ENCODE data around the gene ITPRID2. TPM values are rescaled to one million over a fixed set of nuclear protein-coding genes. Genes with fewer than 3 reads are reported as not detected.

ITPRID2 gene
- total and polyA plus RNA-seq, 2 of the 8 experiments (the other 6 are each of a cell fraction or from before 2014, with no cell fraction given), result 1.9 to 12.6 TPM

DNA sequence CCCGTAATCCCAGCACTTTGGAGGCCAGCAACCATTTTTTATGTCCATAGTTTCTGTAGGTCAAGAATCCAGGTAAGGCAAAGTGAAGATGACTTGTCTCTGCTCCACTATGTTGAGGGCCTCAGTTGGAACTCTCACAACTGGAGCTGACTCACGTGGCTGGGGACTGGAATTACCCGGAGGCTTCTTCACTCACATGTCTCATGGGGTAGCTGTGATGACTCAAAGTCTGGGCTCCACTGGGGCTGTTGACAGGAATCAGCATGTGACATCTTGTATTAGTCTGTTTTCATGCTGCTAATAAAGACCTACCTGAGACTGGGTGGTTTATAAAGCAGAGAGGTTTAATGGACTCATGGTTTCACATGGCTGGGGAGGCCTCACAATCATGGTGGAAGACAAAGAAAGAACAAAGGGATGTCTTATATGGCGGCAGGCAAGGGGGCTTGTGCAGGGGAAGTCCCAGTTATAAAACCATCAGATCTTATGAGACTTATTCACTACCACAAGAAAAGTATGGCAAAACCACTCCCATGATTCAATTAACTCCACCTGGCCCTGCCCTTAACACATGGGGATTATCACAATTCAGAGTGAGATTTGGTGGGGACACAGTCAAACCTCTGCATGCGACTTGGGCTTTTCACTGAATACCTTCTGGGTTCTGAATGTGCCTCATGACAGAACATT lies 86.3 kb downstream of the ITPRID2 start (continued):
- TF ChIP-seq, protein P1, sequence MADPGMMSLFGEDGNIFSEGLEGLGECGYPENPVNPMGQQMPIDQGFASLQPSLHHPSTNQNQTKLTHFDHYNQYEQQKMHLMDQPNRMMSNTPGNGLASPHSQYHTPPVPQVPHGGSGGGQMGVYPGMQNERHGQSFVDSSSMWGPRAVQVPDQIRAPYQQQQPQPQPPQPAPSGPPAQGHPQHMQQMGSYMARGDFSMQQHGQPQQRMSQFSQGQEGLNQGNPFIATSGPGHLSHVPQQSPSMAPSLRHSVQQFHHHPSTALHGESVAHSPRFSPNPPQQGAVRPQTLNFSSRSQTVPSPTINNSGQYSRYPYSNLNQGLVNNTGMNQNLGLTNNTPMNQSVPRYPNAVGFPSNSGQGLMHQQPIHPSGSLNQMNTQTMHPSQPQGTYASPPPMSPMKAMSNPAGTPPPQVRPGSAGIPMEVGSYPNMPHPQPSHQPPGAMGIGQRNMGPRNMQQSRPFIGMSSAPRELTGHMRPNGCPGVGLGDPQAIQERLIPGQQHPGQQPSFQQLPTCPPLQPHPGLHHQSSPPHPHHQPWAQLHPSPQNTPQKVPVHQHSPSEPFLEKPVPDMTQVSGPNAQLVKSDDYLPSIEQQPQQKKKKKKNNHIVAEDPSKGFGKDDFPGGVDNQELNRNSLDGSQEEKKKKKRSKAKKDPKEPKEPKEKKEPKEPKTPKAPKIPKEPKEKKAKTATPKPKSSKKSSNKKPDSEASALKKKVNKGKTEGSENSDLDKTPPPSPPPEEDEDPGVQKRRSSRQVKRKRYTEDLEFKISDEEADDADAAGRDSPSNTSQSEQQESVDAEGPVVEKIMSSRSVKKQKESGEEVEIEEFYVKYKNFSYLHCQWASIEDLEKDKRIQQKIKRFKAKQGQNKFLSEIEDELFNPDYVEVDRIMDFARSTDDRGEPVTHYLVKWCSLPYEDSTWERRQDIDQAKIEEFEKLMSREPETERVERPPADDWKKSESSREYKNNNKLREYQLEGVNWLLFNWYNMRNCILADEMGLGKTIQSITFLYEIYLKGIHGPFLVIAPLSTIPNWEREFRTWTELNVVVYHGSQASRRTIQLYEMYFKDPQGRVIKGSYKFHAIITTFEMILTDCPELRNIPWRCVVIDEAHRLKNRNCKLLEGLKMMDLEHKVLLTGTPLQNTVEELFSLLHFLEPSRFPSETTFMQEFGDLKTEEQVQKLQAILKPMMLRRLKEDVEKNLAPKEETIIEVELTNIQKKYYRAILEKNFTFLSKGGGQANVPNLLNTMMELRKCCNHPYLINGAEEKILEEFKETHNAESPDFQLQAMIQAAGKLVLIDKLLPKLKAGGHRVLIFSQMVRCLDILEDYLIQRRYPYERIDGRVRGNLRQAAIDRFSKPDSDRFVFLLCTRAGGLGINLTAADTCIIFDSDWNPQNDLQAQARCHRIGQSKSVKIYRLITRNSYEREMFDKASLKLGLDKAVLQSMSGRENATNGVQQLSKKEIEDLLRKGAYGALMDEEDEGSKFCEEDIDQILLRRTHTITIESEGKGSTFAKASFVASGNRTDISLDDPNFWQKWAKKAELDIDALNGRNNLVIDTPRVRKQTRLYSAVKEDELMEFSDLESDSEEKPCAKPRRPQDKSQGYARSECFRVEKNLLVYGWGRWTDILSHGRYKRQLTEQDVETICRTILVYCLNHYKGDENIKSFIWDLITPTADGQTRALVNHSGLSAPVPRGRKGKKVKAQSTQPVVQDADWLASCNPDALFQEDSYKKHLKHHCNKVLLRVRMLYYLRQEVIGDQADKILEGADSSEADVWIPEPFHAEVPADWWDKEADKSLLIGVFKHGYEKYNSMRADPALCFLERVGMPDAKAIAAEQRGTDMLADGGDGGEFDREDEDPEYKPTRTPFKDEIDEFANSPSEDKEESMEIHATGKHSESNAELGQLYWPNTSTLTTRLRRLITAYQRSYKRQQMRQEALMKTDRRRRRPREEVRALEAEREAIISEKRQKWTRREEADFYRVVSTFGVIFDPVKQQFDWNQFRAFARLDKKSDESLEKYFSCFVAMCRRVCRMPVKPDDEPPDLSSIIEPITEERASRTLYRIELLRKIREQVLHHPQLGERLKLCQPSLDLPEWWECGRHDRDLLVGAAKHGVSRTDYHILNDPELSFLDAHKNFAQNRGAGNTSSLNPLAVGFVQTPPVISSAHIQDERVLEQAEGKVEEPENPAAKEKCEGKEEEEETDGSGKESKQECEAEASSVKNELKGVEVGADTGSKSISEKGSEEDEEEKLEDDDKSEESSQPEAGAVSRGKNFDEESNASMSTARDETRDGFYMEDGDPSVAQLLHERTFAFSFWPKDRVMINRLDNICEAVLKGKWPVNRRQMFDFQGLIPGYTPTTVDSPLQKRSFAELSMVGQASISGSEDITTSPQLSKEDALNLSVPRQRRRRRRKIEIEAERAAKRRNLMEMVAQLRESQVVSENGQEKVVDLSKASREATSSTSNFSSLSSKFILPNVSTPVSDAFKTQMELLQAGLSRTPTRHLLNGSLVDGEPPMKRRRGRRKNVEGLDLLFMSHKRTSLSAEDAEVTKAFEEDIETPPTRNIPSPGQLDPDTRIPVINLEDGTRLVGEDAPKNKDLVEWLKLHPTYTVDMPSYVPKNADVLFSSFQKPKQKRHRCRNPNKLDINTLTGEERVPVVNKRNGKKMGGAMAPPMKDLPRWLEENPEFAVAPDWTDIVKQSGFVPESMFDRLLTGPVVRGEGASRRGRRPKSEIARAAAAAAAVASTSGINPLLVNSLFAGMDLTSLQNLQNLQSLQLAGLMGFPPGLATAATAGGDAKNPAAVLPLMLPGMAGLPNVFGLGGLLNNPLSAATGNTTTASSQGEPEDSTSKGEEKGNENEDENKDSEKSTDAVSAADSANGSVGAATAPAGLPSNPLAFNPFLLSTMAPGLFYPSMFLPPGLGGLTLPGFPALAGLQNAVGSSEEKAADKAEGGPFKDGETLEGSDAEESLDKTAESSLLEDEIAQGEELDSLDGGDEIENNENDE (IDR thresholded peaks at IDR 0.05; ENCODE audit: insufficient replicate concordance, low read length), result no peak
- TF ChIP-seq RAD21 (IDR thresholded peaks at IDR 0.05 in 1 of 2, conservative IDR thresholded peaks at IDR 0.05 in 1 of 2; ENCODE audit: low read depth in 2 of 2, low read length in 2 of 2) (no peak), RFX5 (IDR thresholded peaks at IDR 0.05; ENCODE audit: borderline replicate concordance, low read depth, low read length) (no peak), SP1 (IDR thresholded peaks at IDR 0.05; ENCODE audit: low read depth, low read length) (no peak), ASH2L (IDR thresholded peaks at IDR 0.05; ENCODE audit: low read length) (no peak)

Data from H1 (cell line).